GM13976 (cell line): ENCODE measurements around the gene SLC17A9.

Source experiments
- DNase-seq: peaks from one replicate; pipeline ENCODE4 v3.0.0; 2012; ENCODE audit warnings: low spot score
- CTCF ChIP-seq: IDR thresholded peaks from 2 replicates; pipeline ENCODE4 v1.5.1; 2012; ENCODE audit warnings: borderline replicate concordance, mild to moderate bottlenecking; ENCODE audit not compliant: insufficient read depth; ENCODE audit errors: extremely low read depth, missing control alignments, control extremely low read depth
- in situ Hi-C: fragments of 300-500 bp; cut with MboI; formaldehyde crosslinking; loops from one replicate; pipeline ENCODE4 v1.12.0; 2022; ENCODE audit warnings: low sequenced_read_pairs, mixed read lengths, inconsistent platforms; ENCODE audit not compliant: unreplicated experiment

The SLC17A9 gene

DNA sequence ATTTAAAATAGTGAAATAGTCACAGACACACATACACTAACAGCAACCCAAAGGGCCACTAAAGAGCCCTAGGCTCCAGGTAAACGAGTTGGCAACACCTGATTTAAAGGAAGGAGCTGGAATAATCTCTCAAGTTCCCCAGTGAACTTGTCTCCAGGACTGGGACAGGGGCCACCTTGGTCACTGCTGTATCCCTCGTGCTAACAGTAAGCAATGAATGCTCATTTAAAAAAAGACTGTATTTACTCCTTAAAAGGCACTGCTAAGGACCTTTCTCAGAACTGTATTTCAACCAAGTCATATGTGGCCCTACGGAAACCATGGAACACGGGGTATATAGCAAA lies 27.5 kb upstream of the SLC17A9 start:
- no peak for DNase-seq
- TF ChIP-seq CTCF: no peak
- in situ Hi-C loops: no loop called here

DNA sequence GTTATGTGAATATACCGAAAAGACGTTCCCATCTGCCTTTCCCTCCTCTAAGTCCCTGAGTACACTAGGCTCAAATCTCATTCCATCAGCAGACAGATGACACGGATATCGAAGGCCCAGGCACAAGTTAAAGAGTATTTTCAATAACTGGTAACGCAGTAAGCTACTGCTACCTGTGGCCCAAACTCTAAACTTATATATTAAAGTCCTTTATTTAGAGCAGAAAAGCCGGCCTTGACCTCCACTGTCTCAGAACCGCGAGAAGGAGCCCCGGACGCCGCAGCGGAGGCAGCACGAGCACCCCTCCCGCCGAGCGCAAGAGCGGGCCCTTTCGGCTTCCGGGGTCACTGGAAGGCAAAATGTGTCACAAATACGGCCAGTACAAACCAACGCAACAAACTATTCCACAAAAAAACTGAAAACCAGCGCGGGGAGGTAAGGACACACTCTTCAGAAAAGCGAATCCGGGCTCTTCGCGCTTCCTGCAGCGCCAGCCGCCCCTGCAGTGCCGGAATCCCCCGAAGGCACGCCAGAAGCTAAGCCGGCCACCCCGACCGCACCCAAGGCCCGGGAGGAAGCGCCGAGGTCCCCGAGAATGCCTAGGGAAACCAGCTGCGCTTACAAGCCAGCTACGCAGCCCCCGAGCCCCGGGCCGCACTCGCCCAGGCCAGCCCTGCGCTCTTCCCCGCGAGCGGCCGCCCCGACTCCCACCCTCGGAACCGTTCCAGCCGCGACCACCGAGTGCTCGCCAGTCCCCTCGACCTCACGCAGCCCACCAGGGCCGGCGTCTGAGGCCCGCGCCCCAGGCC lies 26.9 kb upstream of the SLC17A9 start:
- in situ Hi-C loops: no loop called here
- TF ChIP-seq CTCF: no peak
- DNase-seq: peak; percentile 66

DNA sequence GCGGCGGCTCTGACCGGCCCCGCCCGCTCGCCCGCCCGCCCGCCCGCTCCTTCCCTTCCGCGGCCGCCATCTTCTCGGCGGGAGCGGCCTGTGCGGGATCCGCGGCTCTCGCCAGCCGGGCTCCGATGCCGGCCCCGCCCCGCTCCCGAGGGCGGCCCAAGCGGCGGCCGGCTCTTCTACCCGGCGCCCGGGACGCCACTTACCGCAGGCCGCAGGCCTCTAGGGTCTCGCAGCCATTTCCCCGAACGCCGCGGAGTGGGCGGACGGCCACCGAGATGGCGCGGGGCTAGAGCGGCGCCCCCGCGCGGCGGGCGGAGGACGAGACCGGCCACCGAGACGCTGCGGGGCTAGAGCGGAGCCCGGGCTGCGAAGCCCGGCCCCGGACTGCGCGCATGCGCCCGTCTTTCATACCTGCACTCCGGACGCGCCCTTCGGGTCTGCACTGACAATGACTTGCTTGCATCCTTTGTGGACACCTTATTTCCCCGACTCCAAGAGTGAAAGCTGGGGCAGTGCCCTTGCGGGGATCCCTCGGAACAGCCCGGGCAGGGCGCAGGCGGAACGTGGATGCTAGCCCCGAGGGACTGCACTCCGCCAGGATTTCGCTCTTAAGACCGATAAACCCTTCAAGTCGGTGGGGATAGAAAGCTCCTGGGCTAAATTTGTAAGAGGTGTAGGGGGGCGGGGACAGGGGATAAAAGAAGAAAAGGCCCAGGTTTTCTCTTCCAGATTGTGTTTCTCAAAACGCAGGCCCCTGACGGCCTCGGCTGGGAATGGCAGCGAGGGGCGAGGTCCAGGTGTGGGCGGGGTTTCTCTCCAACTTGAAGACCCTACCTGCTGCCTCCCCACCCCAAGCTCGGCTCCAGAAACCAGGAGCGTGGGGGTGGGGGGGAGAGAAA lies 26.0 kb upstream of the SLC17A9 start, which contains the start of gene DIDO1:
TSS of gene DIDO1 (minus strand) at position 277 of the 899 bp plus-strand sequence.
- TF ChIP-seq CTCF: peak; percentile 56
- peak; percentile 97 for DNase-seq
- in situ Hi-C loops: no loop called here

GRCh38 chr20:62927128-62927705 lies 25.3 kb upstream of the SLC17A9 start:
- DNase-seq: no peak
- no peak for TF ChIP-seq CTCF
- in situ Hi-C loops: no loop called here

GRCh38 chr20:62928246-62928939 lies 24.1 kb upstream of the SLC17A9 start:
- no peak for TF ChIP-seq CTCF
- no peak for DNase-seq
- in situ Hi-C loops: no loop called here

GRCh38 chr20:62929051-62929538 lies 23.4 kb upstream of the SLC17A9 start:
- peak; percentile 85 for DNase-seq

More at GRCh38 chr20:62929051-62929538, 23.4 kb upstream of the SLC17A9 start:
- TF ChIP-seq CTCF: no peak
- in situ Hi-C loops: no loop called here
